Measurements from ENCODE around the gene THUMPD1.
"Not testable (repeated sequence)": the region's sequence is repeated elsewhere in the genome, so short reads cannot be mapped to it uniquely, and the experiment has no call there.

Gene THUMPD1

GRCh38 chr16:20741554-20742285 lies at the start of gene THUMPD1:
TSS of gene THUMPD1 (minus strand) at chr16:20741818. CDS start at chr16:20741739, 79 bp downstream.
- DNase-seq = peak; percentile 93

GRCh38 chr16:20789130-20789529 lies 47.5 kb upstream of the THUMPD1 start:
- DNase-seq = no peak

- DNase-seq = no peak
Measured at GRCh38 chr16:20784204-20784603, 42.6 kb upstream of the THUMPD1 start.

- DNase-seq = no peak
Measured at GRCh38 chr16:20782470-20782869, 40.9 kb upstream of the THUMPD1 start.

- DNase-seq = no peak
Measured at GRCh38 chr16:20781697-20782096, 40.1 kb upstream of the THUMPD1 start.

- DNase-seq = peak; percentile 38
Measured at GRCh38 chr16:20774703-20775362, 33.2 kb upstream of the THUMPD1 start.

GRCh38 chr16:20773679-20774078 lies 32.1 kb upstream of the THUMPD1 start:
- DNase-seq = no peak

- no peak for DNase-seq
Measured at GRCh38 chr16:20768818-20769217, 27.2 kb upstream of the THUMPD1 start.

- no peak for DNase-seq
Measured at GRCh38 chr16:20768121-20768520, 26.5 kb upstream of the THUMPD1 start.

- DNase-seq = no peak
Measured at GRCh38 chr16:20767577-20767976, 26.0 kb upstream of the THUMPD1 start.

GRCh38 chr16:20766294-20766693 lies 24.7 kb upstream of the THUMPD1 start:
- no peak for DNase-seq

- DNase-seq = no peak
Measured at GRCh38 chr16:20765732-20766131, 24.1 kb upstream of the THUMPD1 start.

GRCh38 chr16:20764448-20764847 lies 22.8 kb upstream of the THUMPD1 start:
- DNase-seq = not testable (repeated sequence)

- peak; percentile 20 for DNase-seq
Measured at GRCh38 chr16:20763461-20764232, 22.0 kb upstream of the THUMPD1 start, which contains the start of gene ACSM3. TSS of gene ACSM3 (plus strand) at chr16:20764014. CDS start at chr16:20770035, 6,021 bp downstream.

- DNase-seq = no peak
Measured at GRCh38 chr16:20762404-20763123, 20.9 kb upstream of the THUMPD1 start.

- DNase-seq = no peak
Measured at GRCh38 chr16:20761175-20761574, 19.6 kb upstream of the THUMPD1 start.

GRCh38 chr16:20760346-20760745 lies 18.7 kb upstream of the THUMPD1 start:
- DNase-seq = no peak

- not testable (repeated sequence) for DNase-seq
Measured at GRCh38 chr16:20755799-20756198, 14.2 kb upstream of the THUMPD1 start.

GRCh38 chr16:20755238-20755637 lies 13.6 kb upstream of the THUMPD1 start:
- DNase-seq = no peak

GRCh38 chr16:20753727-20754126 lies 12.1 kb upstream of the THUMPD1 start:
- no peak for DNase-seq

GRCh38 chr16:20750558-20750957 lies 8.9 kb upstream of the THUMPD1 start:
- DNase-seq = no peak

GRCh38 chr16:20749474-20749873 lies 7.9 kb upstream of the THUMPD1 start:
- DNase-seq = no peak

Data from NK-92 treated with Interleukin-12 subunit alpha and Interleukin-12 subunit beta, amount 100 ng/mL, for 24 hours (cell line).